Middle frontal gyrus (tissue), 1 donor: ENCODE results near the gene JPT2.

ENCODE experiments used
- DNase-seq: peaks from one replicate; pipeline ENCODE4 v3.0.0-alpha.2; 2015; ENCODE audit warnings: low spot score; ENCODE audit errors: extremely low spot score

Gene JPT2

GRCh38 chr16:1677942-1678499, at the start of gene JPT2:
Gene JPT2, plus strand, starts transcription at chr16:1678279. Its CDS starts 34 bp downstream, at chr16:1678313.
- DNase-seq, result peak; percentile 94

GRCh38 chr16:1630450-1631213, 47.4 kb upstream of the JPT2 start:
- DNase-seq, result no peak

- DNase-seq, result no peak
Measured at GRCh38 chr16:1631230-1631629, 46.8 kb upstream of the JPT2 start.

- no peak for DNase-seq
Measured at GRCh38 chr16:1631931-1632637, 46.0 kb upstream of the JPT2 start.

- DNase-seq, result no peak
Measured at GRCh38 chr16:1632638-1632970, 45.5 kb upstream of the JPT2 start.

- DNase-seq, result no peak
Measured at GRCh38 chr16:1633310-1633709, 44.8 kb upstream of the JPT2 start.

- DNase-seq, result no peak
Measured at GRCh38 chr16:1634541-1634940, 43.5 kb upstream of the JPT2 start.

GRCh38 chr16:1635070-1635469, 43.0 kb upstream of the JPT2 start:
- no peak for DNase-seq

- DNase-seq, result no peak
Measured at GRCh38 chr16:1637526-1637925, 40.6 kb upstream of the JPT2 start.

- no peak for DNase-seq
Measured at GRCh38 chr16:1638757-1639156, 39.3 kb upstream of the JPT2 start.

- no peak for DNase-seq
Measured at GRCh38 chr16:1639282-1639681, 38.8 kb upstream of the JPT2 start.

GRCh38 chr16:1639860-1640259, 38.2 kb upstream of the JPT2 start:
- DNase-seq, result no peak

GRCh38 chr16:1640261-1640941, 37.7 kb upstream of the JPT2 start:
- DNase-seq, result no peak

- DNase-seq, result no peak
Measured at GRCh38 chr16:1641261-1641660, 36.8 kb upstream of the JPT2 start.

- DNase-seq, result peak; percentile 54
Measured at GRCh38 chr16:1642148-1642547, 35.9 kb upstream of the JPT2 start.

- DNase-seq, result no peak
Measured at GRCh38 chr16:1642753-1643152, 35.3 kb upstream of the JPT2 start.

- peak; percentile 16 for DNase-seq
Measured at GRCh38 chr16:1643521-1643920, 34.6 kb upstream of the JPT2 start.

GRCh38 chr16:1645914-1646525, 32.1 kb upstream of the JPT2 start:
- DNase-seq, result peak; percentile 7

- DNase-seq, result no peak
Measured at GRCh38 chr16:1647856-1648255, 30.2 kb upstream of the JPT2 start.

GRCh38 chr16:1650131-1650530, 27.9 kb upstream of the JPT2 start:
- DNase-seq, result no peak

- no peak for DNase-seq
Measured at GRCh38 chr16:1651094-1651973, 26.7 kb upstream of the JPT2 start.
